ENCODE data around the gene CETN1. TPM values are rescaled to one million over a fixed set of nuclear protein-coding genes. Genes with fewer than 3 reads are reported as not detected.

The CETN1 gene
- polyA plus RNA-seq, 1 donor from 2014 or later = not detected

- H3K27me3 ChIP-seq (ENCODE audit: insufficient read depth, low read depth, low read length) = no peaks in the 10 kb centered on the region
- no peak overlapping the region for H3K27ac ChIP-seq (ENCODE audit: low read length)
- no peaks in the 10 kb centered on the region for H3F3A ChIP-seq (ENCODE audit: insufficient read depth, low read length, poor library complexity, severe bottlenecking)
- H3K36me3 ChIP-seq (ENCODE audit: insufficient read depth, low read length) = no peaks in the 10 kb centered on the region
- H3K9me2 ChIP-seq (ENCODE audit: insufficient read depth, low read length) = no peaks in the 10 kb centered on the region
- H3K4me2 ChIP-seq (ENCODE audit: low read length) = no peak overlapping the region
- no peaks in the 10 kb centered on the region for H3K9me3 ChIP-seq (ENCODE audit: low read length)
- H3K4me3 ChIP-seq (ENCODE audit: low read length) = no peak overlapping the region
- no peak overlapping the region for H2AFZ ChIP-seq (ENCODE audit: low read depth, low read length)
- no peak overlapping the region for H3K9ac ChIP-seq (ENCODE audit: low read length)
- H4K20me1 ChIP-seq (ENCODE audit: insufficient read depth) = no peaks in the 10 kb centered on the region
- TF ChIP-seq REST (IDR thresholded peaks at IDR 0.05; ENCODE audit: borderline replicate concordance) (no peak), SMC3 (conservative IDR thresholded peaks at IDR 0.05; ENCODE audit: poor library complexity) (no peak), RAD21 (conservative IDR thresholded peaks at IDR 0.05) (no peak), MXI1 (conservative IDR thresholded peaks at IDR 0.05; ENCODE audit: poor library complexity, severe bottlenecking) (no peak), POLR2AphosphoS5 (IDR thresholded peaks at IDR 0.05) (no peak), EZH2 (IDR thresholded peaks at IDR 0.05; ENCODE audit: borderline replicate concordance, insufficient read depth, low read length, poor library complexity, severe bottlenecking) (no peak), TAF1 (IDR thresholded peaks at IDR 0.05; ENCODE audit: low read depth) (no peak), CTCF (IDR thresholded peaks at IDR 0.05; ENCODE audit: poor library complexity, severe bottlenecking) (no peak), EP300 (conservative IDR thresholded peaks at IDR 0.05; ENCODE audit: poor library complexity, severe bottlenecking) (no peak)
- no peaks in the 10 kb centered on the region for H3K79me2 ChIP-seq (replicated peaks; ENCODE audit: insufficient read depth, low read length)
Observed at GRCh38 chr18:629269-630150, 49.3 kb downstream of the CETN1 start.

- H3K4me3 ChIP-seq (ENCODE audit: low read length) = no peak overlapping the region
- no peak overlapping the region for H2AFZ ChIP-seq (ENCODE audit: low read depth, low read length)
- H3K4me2 ChIP-seq (ENCODE audit: low read length) = no peak overlapping the region
- no peaks in the 10 kb centered on the region for H3K9me2 ChIP-seq (ENCODE audit: insufficient read depth, low read length)
- no peak overlapping the region for H3K27ac ChIP-seq (ENCODE audit: low read length)
- H4K20me1 ChIP-seq (ENCODE audit: insufficient read depth) = no peaks in the 10 kb centered on the region
- H3K36me3 ChIP-seq (ENCODE audit: insufficient read depth, low read length) = no peaks in the 10 kb centered on the region
- H3K79me2 ChIP-seq (replicated peaks; ENCODE audit: insufficient read depth, low read length) = no peaks in the 10 kb centered on the region
- H3K9ac ChIP-seq (ENCODE audit: low read length) = no peak overlapping the region
- no peaks in the 10 kb centered on the region for H3F3A ChIP-seq (ENCODE audit: insufficient read depth, low read length, poor library complexity, severe bottlenecking)
- no peaks in the 10 kb centered on the region for H3K27me3 ChIP-seq (ENCODE audit: insufficient read depth, low read depth, low read length)
- H3K9me3 ChIP-seq (ENCODE audit: low read length) = no peaks in the 10 kb centered on the region
- no peak for TF ChIP-seq TAF1 (IDR thresholded peaks at IDR 0.05; ENCODE audit: low read depth)
- no peak for TF ChIP-seq POLR2AphosphoS5 (IDR thresholded peaks at IDR 0.05)
- no peak for TF ChIP-seq RAD21 (conservative IDR thresholded peaks at IDR 0.05)
- no peak for TF ChIP-seq SMC3 (conservative IDR thresholded peaks at IDR 0.05; ENCODE audit: poor library complexity)
- TF ChIP-seq EP300 (conservative IDR thresholded peaks at IDR 0.05; ENCODE audit: poor library complexity, severe bottlenecking) = no peak
- TF ChIP-seq MXI1 (conservative IDR thresholded peaks at IDR 0.05; ENCODE audit: poor library complexity, severe bottlenecking) = no peak
- no peak for TF ChIP-seq EZH2 (IDR thresholded peaks at IDR 0.05; ENCODE audit: borderline replicate concordance, insufficient read depth, low read length, poor library complexity, severe bottlenecking)
- no peak for TF ChIP-seq REST (IDR thresholded peaks at IDR 0.05; ENCODE audit: borderline replicate concordance)
- no peak for TF ChIP-seq CTCF (IDR thresholded peaks at IDR 0.05; ENCODE audit: poor library complexity, severe bottlenecking)
Observed at GRCh38 chr18:631560-631959, 51.4 kb downstream of the CETN1 start.
